GM19438 (cell line): ENCODE results near the gene CPB1.
"Not testable (repeated sequence)": the region's sequence is repeated elsewhere in the genome, so short reads cannot be mapped to it uniquely, and the experiment has no call there.

Experiments
- ATAC-seq: cut with Tn5 transposase; IDR thresholded peaks from one replicate; pipeline ENCODE4 v1.9.1; 2021; ENCODE audit warnings: low read depth; ENCODE audit not compliant: unreplicated experiment

The CPB1 gene

DNA sequence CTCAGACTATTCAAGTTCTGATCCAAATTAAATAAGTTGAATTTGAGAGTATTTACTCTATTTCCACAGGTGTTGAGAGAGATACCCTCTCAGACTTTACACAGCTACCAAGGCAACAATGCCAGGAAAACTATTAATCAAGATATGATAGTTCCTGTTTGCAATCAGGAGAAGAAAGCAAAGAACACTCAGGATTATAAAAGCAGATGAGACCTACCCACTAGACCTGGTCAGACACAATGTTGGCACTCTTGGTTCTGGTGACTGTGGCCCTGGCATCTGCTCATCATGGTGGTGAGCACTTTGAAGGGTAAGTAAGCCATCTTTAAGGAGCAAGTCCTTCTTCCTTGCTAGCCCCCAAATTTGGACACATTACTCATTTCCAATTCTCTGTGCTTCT, at the start of gene CPB1:
Gene CPB1 (plus strand): TSS at position 227 of the 400 bp plus-strand sequence. CDS start 13 bp downstream, at position 240.
- no peak for ATAC-seq

DNA sequence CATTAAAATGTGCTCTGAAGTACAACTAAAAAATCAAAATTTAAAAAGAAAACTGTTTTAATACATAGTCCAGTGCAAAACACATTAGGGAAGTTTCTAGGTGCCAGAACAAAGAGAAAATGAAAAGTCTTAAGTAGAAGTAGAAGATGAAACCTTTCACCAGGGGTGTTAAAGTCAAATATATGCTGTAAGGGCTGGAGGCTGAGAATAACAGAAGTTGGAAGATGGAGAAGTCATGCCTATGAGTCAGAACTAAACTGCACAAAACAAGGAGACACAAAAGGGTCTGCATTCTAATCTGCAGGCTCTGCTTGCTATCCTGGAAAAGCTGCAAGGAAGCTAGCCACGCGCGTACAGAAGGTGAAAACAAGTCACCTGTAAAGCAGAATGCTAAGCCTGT, 48.7 kb upstream of the CPB1 start:
- no peak for ATAC-seq

DNA sequence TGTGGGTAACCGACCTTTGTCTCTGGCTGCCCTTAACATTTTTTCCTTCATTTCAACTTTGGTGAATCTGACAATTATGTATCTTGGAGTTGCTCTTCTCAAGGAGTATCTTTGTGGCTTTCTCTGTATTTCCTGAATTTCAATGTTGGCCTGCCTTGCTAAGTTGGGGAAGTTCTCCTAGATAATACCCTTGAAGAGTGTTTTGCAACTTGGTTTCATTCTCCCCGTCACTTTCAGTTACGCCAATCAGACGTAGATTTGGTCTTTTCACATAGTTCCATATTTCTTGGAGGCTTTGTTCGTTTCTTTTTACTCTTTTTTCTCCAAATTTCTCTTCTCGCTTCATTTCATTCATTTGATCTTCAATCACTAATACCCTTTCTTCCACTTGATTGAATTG, 42.6 kb upstream of the CPB1 start:
- not testable (repeated sequence) for ATAC-seq

DNA sequence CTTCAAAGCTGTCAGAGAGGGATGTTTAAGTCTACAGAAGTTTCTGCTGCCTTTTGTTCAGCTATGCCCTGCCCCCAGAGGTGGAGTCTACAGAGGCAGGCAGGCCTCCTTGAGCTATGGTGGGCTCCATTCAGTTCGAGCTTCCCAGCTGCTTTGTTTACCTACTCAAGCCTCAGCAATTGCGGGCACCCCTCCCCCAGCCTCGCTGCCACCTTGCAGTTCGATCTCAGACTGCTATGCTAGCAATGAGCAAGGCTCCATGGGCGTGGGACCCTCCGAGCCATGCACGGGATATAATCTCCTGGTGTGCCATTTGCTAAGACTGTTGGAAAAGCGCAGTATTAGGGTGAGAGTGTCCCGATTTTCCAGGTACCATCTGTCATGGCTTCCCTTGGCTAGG, 41.5 kb upstream of the CPB1 start:
- ATAC-seq: not testable (repeated sequence)

DNA sequence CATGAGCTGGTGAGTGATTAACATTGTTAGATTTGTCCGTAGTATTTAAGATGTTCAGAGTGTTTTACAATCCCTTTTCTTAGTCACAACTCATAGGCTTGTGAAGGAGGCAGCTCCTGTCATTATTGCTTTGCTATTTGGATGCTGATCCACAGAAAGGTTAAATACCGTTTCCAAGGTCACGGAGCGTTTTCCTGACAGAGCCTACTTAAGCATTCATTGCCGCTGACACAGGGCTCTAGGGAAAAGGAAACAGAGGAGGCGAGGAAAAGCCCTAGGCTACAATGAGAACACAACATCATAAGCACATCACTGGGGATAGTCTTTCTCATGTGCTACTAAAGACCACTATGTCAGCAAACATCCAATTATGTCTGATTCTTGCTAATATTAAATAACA, 38.5 kb upstream of the CPB1 start:
- ATAC-seq: no peak

DNA sequence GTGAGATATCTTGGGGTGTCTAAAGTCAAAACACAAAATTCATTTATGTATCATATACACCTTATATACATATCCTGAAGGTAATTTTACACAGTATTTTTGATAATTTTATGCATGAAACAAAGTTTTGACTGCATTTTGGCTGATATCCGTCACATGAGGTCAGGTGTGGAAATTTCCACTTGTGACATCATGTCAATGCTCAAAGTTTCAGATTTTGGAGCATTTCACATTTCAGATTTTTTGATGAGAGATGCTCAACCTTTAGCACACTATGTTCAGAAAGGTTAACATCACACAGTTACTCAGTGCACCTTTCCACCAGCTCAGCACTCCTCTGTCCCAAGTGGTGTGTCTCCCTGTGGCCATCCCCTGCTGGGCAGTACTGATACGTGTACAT, 37.7 kb upstream of the CPB1 start:
- no peak for ATAC-seq

DNA sequence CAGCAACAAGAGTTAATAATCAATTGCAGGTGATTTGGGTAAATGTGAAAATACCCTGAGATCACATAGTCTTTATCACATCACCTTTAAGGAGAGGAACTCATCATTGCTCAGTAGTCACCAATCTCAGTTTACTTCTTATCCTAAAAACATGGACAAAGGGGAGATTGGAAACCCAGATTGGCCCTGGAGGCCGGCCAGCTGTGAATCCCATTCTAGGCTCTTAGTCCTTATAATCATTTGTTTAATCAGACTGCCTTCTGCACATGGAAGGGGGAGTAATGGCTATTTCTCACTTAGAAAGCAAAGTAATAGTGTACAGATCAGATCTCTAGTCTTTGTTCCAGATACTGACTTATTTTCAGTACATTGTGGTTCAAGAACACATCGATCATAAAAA, 37.2 kb upstream of the CPB1 start:
- no peak for ATAC-seq

DNA sequence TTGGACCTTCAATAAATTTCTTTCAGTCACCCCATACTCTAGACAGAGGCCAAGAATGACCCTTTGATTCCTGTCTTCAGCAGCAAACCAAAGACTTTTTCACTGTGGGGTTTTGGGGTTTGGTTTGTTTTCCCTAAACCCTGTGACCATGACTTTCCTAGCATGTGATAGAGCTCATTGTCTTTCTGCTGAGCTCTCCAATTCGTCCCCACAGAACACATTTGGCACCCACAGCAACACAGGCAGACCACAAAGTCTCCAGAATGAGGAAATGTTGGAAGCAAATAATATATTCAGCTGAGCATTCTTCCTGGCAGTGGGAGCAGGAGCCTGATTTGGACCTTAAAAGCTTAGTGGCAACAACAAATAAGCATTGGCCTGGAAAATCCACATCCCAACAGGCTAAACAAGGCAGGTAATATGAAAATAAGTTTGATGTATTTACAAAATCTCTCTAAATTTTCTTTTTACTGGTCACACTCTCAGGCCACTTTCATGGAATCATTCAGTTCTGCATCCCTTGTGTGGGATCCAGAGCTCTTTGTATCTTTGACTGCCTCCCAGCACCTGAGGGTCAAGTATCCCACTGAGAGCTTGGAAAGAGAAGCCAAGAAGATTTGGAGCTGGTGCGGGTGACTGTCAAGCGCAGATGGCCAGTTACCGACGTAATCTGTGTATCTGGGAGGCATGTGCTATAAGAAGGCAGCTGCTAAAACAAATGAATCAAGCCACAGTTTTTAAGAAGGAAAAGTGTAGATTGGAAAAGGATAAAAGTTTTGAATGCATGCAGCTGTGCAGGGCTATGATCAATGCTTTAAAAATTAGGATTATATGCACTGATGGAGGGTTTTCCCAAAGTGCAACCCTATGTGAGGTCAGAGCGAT, 36.5 kb upstream of the CPB1 start:
- no peak for ATAC-seq

DNA sequence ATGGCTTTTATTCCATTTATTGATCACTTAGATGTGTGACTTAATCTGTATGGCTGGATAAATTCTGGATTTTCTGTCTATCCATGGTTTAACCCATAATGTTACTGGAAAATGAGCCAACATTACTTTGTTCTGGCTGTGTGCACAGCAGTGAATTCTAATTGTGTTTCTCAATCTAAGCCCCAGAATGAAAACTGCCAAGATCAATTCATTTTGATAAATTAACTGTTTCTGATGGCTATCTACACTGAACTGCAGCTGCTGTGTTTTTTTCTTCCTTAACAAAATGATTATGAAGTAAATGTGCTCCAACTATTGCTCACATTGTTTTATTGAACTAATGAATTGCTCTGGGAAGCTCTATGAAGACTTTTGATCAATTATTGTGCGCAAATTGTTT, 35.7 kb upstream of the CPB1 start:
- ATAC-seq: no peak

DNA sequence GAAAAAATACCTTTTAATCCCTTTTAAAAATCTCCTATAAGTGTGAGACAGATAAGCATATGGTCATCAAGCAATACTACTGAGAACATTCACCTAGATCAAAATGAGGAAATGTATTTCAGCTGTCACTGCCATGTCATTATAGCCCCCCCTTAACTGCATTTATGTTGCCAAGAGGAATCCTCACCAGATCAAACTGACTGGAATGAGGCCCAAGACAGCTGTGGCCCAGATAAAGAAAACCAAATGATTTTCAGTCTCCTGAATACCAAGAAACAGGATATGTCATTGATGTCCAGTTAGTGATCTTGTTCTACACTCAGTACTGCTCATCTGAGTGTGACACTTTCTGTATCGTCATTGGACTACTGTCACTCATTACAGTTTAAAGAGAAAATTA, 35.1 kb upstream of the CPB1 start:
- no peak for ATAC-seq

DNA sequence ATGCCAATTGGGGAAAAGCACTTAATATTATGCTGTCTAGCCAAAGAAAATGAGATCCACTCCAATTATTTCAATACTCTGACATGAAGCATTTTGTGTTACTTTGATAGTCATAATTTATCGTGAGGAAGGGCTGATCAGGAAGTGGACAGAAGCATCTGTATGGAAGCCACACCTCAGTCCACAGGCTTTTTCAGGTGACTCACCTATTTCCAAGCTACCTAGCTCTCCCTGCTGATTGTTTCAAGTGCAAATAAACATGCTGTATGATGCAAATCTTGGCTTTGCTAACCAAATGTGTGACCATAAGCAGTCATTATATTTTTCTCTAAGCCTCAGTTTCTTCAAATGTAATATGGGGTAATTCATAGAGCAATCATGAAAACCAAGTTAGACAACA, 30.8 kb upstream of the CPB1 start:
- ATAC-seq: no peak

DNA sequence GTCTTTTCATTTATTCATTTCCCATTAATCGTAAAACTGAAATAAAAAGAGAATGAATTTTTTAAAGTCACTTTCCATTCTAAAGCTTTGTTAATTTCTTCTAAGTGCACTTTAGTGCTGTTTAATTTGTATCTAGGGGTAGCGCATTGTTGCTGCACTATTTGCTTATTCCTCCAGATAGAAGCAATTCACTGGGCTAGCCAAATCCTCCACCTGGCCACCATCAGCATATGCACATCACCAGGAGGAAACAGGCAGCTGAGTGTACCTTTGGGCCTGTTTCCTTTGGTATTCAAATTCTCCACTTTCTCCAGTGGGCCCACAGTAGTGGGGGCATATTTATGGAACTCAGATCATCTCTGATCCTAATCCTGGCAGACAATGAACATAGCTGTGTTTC, 29.8 kb upstream of the CPB1 start:
- no peak for ATAC-seq

DNA sequence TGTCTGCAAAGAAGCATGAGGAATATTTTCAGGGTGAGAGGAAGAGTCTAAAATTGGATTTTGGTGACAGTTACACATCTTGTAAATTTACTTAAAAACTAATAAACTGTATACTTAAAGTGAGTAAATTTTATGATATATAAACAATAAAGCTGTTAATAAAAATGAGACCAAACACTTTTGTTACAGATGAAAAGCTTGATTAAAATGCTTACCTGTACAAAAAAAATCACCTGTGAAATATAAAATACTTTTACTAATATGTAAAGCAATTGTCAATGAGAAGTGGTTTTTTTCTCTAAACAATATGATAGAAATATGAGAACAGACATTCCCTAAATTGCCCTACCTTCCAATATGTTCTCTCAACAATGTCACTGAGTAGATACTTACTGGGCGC, 27.2 kb upstream of the CPB1 start:
- ATAC-seq: no peak

DNA sequence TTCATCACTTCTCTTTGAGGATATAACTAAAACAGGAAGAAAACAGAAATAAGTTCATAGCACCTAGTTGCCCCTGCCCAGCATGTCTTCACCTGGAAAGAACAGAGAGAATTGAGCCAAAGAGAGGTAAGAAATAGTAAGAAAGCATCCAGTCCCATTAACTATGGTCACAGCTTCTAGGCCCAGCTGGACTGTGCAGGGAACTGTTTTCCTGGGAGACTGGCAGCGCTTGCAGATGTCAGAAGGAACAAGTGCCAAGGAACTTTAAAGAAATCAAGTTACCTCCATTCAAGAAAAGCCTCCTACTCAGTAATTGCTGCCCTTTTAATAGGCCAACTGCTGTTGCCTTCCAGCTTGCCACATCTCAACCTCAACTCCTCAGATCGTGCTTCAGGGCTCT, 17.8 kb upstream of the CPB1 start:
- ATAC-seq: no peak

DNA sequence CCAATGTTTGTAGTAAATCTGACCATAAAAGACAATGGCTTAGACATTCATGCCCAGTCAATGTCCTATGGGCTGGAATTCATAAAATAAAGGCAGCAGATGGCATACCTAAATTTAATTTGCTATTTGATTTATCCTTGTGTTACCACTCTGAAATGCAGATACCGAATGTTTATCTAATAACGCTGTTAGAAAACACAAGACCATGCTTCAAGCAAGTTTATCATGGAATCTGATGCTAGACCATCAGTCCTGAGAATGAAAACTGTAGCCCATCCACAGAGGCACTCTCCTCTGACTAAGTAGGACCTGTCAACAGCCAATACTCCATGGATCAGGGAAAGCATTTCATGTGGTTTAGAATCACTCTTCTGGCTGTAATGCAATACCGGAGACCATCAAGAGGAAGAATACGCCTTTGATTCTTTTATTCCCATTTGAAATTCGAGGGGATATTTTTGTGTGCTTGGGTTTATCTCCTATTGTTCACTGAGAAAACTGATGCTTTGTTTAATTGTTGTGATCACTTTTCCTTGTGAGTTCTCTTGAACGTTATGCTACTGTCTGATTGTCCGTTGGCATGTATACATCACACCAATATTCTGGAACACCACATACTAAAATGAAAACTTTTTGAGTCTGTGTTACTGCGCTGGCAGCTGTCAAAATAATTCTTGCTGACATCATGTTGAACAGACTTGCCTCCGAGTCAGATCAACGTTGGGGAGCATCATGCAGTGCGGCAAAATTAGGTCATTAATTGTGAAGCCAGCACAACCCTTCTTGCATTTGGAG, 12.1 kb upstream of the CPB1 start:
- ATAC-seq: no peak

DNA sequence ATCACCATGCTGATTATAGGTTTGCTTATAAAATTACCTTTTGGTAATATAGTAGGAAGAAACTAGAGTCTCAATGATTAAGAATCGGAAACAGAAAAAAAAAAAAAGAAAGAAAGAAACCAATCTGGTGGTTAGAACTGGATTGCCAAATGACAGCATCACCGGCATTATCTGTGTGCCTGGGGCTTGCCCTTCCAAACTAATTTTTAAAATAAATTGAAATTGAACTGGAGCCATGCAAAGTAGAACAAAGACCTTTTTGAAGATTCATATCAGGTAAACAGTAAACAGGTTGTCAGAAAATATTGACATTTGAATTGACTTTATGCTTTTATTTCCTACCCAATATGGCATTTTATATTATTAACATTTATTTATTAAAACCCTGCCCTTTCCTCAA, 11.2 kb upstream of the CPB1 start:
- ATAC-seq: no peak

DNA sequence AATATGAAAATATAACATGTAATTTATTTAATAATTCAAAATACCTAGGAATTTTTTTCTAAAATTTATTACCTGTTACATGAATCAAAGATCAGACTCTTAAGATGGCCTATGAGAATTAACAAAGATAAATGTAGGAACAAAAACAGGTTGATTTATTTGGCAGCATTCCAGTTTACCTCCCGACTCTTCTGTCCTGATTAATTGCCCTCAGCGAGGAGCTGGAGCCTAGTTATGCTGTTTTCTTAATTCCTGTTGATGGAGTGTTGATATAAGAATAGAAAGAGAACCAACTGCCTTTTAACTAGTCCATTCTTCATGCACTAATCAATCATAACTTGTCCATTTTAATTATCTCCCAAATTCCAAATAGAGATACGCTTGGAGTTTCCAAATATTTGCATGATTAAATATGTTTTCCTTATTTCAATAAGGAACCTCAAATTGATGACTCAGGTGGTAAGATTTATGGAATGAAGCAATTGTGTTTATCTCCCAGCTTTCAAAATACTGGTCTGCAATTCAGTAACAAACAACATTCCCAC, 10.6 kb upstream of the CPB1 start:
- no peak for ATAC-seq

DNA sequence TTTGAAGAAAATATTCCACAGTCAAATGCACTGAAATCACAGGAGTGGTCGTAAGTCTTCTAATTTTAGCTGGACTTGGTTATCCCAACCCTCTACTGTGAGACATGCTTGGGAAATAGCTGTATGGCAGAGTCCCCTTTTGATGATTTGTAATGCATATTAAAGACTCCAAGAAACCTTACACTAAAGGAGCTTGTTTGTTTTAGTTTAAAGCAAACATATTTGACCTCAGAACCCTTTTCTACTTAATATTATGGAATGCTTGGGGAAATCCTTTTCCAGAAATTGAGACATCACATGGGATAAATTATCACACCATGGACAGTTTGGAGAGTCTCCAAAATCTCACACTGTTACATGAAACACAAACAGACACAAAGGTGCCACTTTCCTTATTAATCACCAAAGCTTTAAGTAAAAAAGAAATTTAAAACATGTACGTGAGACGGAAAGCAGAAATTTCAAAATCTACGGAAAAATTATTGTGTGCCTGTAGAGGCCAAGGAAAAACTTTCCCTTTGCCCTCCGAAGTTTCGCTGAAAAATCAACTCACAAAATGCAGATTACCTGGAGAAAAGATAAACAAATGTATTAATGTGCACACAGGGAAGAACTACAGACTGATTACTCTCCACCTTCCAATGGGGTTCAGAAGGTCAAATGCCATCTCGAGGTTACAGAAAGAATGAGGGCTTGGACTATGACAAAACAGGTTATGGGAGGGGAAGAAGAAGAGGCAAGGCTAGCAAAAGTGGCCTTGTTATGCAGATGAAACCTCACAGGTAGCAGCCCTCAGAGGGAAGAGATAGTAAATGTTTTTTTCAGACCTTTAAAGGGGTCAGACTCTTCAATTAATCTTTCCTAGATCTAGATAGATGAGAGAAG, 7.0 kb upstream of the CPB1 start:
- ATAC-seq: no peak

DNA sequence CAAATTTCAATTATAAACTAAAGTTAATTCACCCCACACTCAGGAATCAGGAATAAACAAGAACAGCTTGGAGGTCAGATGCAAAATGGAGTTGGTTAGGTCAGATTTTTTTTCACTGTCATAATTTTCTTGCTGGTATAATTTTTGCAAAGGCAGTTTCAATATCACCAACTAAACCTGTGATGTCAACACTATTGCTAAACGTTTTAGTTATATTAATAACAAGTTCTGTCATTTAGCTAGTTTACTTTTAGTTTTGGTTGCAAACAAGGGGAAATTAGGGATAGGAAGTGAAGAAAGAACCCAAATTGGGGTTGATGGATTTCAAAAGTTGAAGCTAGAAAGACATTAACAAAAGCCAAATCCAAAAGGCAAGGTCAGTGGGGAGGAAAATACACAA, 4.6 kb upstream of the CPB1 start:
- no peak for ATAC-seq

DNA sequence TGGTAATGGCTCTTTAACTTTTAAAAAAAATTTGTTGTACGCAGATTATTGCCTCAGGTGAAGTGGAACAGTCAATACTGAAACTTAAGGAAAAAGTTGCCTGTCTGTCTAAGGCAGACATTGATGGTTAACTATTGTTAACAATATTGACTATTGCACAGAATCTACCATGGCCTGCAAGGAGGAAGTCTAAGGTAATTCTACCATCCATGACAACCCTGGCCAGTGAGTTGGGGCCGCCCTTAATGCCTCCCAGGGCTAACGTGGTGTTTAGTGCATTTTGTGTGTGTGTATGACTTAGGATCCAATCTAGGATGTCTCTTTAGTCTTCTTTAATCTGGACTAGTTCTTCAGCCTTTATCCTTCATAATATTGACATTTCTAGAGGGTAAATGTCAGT, 2.1 kb upstream of the CPB1 start:
- no peak for ATAC-seq
